ENCODE results near the gene LDB3.

The LDB3 gene

DNA sequence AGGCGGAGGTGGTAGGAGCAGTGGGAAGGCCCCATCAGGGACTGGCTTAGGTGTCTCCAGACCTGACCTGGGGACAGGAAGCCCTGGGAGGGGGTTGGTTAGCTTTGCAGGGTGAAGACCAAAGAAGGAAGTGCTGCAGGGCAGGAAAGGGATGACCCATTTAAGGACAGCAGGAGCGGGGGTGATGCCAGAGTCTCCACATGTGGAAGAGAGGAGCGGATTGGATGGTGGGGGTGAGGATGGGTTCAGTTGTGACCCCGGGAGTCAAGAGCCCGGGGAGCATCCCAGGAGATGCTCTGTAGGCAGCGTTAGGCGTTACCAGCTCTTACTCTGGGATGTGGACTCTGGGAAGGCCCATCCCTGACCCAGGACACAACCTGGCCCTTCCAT lies 3.1 kb upstream of the LDB3 start:
- no peak for DNase-seq

GRCh38 chr10:86665868-86666267 lies 2.4 kb upstream of the LDB3 start:
- DNase-seq: no peak

DNA sequence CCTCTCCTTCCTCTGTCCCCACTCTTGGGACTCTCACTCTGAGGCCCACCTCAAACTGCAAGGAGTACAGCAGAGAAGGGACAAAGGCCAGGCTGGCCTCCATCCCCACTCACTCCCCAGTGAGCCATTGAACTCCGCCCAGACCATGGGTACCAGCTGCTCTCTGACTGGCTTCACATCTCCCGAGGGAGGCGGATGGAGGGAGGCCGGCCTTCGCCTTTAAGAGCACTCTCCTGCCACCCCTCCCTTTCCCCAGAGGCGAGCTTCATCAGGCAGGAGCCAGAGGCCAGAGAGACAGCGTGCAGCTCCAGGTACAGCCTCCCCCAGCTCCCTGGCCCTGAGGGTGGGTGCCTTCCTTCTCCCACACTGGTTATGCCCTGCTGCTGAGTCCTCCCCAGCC lies 1.8 kb upstream of the LDB3 start:
- no peak for DNase-seq

- DNase-seq: no peak
These were observed 710 bp upstream of the LDB3 start for GRCh38 chr10:86667421-86668181.

GRCh38 chr10:86670290-86670811 lies 2.0 kb downstream of the LDB3 start:
- DNase-seq: no peak

DNA sequence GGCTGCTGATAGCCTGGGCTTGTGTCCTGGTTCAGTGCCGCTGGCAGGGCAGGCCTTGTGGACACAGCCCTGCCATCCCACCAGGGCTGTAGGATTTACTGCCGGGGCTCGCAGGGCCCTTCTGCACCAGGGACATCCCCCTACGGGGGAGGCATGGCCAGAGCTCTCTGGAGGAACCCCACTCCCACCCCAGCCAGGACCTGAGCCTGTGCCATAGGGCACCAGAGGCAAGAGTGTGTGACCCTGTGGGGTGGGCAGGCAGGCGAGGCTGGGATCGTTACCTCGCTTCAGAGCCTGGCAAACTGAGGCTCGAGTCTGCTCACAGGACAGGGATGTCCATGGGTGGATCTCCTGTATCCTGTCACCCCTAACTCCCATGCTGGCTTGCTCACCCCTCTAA lies 2.6 kb downstream of the LDB3 start:
- no peak for DNase-seq

GRCh38 chr10:86671419-86671818 lies 3.1 kb downstream of the LDB3 start:
- no peak for DNase-seq

DNA sequence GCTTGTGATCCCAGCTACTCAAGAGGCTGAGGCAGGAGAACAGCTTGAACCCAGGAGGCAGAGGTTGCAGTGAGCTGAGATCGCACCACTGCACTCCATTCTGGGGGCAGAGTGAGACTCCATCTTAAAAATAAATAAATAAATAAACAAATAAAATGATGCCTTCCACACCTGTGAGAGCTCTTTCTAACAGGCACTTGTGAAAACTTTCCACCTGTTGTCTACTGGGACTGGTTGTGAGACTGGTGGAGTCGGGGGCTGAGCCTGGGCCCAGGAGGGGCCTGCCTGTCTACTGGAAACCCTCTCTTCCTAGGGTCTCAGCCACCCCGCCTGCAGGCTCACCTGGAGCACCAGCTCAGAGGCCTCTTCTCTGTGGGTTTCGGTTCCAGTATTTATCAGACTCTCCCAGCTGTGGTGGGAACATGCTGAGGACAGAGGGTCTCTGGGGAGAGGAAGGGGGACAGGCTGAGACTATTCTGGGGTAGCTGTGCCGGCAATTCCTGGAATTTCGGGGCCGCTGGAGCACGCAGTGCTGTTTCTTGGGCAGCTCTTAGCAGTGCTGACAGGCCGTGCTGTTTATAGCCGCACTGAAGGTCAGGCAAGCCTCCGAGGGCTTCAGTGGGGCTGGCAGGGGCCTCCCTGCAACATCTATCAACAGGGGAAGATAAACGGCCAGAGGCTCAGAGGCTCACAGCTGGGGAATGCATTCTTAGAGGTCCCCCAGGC lies 3.8 kb downstream of the LDB3 start:
- DNase-seq: no peak

GRCh38 chr10:86673216-86673826 lies 5.0 kb downstream of the LDB3 start:
- DNase-seq: no peak

DNA sequence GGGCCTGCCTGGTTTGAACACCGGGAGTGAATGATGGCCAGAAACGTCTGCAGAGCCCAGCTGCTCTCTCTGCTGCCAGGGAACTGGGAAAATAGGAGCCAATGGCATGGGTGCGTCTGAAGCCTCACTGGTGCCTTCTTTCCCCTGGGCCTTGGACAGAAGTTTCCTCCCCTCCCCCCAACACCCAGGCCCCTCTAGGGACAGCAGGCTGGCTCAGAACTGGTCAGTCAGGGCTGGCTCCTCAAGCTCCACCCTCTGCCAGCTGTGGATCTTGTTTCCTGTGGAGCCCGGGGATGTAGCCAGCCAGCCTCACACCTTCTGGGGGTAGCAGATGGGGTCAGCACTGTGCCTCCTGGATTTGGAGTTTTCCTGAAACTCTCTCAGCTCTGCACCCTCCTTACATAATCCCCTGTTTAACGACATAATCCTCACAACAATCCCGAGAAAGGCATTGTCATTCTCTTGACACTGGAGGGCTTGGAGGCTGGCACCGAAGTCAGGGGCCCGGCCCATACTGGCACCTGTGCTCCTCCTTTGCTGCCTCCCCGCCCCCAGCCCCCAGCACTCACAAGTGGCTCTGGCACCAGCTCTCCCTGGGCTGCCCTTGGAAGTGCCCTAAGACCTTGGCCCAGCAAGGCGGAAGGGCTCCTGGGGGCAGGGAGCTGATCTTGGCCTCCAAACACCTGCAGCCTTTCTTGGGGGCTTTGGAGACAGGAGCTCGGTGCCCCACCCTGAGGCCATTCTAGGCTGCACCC lies 5.7 kb downstream of the LDB3 start:
- DNase-seq: no peak

GRCh38 chr10:86674912-86675311 lies 6.6 kb downstream of the LDB3 start:
- no peak for DNase-seq

- no peak for DNase-seq
These were observed 9.1 kb downstream of the LDB3 start for GRCh38 chr10:86677374-86677773.

GRCh38 chr10:86678999-86679792 lies 10.9 kb downstream of the LDB3 start:
- DNase-seq: no peak

DNA sequence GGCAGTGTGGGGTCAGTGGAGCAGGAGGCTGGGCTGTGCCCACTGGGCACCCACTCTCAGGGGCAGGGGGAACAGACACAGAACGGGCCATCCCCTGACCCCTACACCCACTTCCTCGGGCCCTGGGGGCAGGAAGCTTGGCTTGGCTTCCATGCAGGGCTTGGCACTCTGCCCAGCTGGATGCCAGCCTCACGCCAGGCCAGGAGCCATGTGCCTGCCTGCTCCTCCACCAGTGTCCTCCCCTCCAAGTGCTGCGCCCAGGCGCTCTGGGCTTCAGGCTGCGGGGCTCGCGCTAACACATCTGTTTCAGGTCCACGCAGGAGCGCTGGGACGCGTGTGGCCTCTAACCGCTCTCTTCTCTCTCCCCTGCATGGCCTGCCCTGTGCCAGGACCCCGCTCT lies 12.7 kb downstream of the LDB3 start:
- no peak for DNase-seq

GRCh38 chr10:86681722-86682386 lies 13.5 kb downstream of the LDB3 start:
- no peak for DNase-seq

- DNase-seq: no peak
These were observed 14.4 kb downstream of the LDB3 start for GRCh38 chr10:86682675-86683074.

GRCh38 chr10:86684331-86685097 lies 16.2 kb downstream of the LDB3 start:
- DNase-seq: no peak

DNA sequence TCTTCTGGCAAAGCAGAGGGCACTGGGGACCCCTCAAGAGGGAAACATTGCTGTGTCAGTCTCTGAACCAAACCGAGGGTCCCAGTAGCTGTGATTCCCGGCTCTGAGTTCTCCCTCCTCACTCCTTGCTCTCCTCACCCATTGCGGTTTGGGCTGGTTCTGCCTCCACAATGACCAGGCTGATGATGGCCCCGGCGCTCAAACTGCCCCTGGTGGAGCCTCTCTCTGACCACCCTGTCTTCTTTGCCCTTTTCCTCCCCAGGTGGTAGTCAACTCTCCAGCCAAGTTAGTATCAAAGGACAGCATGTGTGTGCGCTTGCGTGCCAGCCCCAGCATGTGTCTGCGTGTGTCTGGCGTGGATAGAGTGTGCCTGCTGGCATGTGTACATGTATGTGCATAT lies 17.1 kb downstream of the LDB3 start:
- DNase-seq: no peak

GRCh38 chr10:86685893-86686632 lies 17.8 kb downstream of the LDB3 start:
- no peak for DNase-seq

DNA sequence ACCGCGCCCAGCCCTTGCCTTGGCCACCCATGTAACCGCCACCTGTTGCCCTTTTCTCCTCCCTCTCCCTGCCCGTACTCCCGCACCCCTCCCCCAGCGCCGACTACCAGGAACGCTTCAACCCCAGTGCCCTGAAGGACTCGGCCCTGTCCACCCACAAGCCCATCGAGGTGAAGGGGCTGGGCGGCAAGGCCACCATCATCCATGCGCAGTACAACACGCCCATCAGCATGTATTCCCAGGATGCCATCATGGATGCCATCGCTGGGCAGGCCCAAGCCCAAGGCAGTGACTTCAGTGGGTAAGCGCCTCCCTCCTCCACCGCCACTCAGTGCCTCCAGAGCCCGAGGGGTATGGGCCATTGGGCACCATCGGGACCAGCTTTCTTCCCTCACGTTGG lies 18.7 kb downstream of the LDB3 start:
- DNase-seq: no peak

All from CD4-positive, alpha-beta T cell treated with Interleukin-1 beta for 1 hour (primary cell).